HG03196 (cell line): ENCODE data around the gene SLC1A5.
"Not testable (repeated sequence)": the region's sequence is repeated elsewhere in the genome, so short reads cannot be mapped to it uniquely, and the experiment has no call there.

Experiments
- ATAC-seq: cut with Tn5 transposase; IDR thresholded peaks from one replicate; pipeline ENCODE4 v1.9.1; 2021; ENCODE audit not compliant: unreplicated experiment

SLC1A5 gene

GRCh38 chr19:46802152-46802551 is 13.8 kb upstream of the SLC1A5 start:
- no peak for ATAC-seq

GRCh38 chr19:46798713-46799112 is 10.3 kb upstream of the SLC1A5 start:
- no peak for ATAC-seq

- ATAC-seq = no peak
Observed at GRCh38 chr19:46797881-46798280, 9.5 kb upstream of the SLC1A5 start.

- no peak for ATAC-seq
Observed at GRCh38 chr19:46791944-46792343, 3.5 kb upstream of the SLC1A5 start.

GRCh38 chr19:46789371-46789770 is 977 bp upstream of the SLC1A5 start:
- no peak for ATAC-seq

GRCh38 chr19:46788968-46789338 is 559 bp upstream of the SLC1A5 start:
- ATAC-seq = no peak

GRCh38 chr19:46787331-46788261 is 798 bp downstream of the SLC1A5 start:
- ATAC-seq = no peak

GRCh38 chr19:46787040-46787330 is 1.4 kb downstream of the SLC1A5 start:
- ATAC-seq = no peak

GRCh38 chr19:46786236-46787039 is 2.0 kb downstream of the SLC1A5 start:
- ATAC-seq = peak; percentile 40

- ATAC-seq = no peak
Observed at GRCh38 chr19:46785980-46786235, 2.5 kb downstream of the SLC1A5 start.

GRCh38 chr19:46785054-46785979 is 3.1 kb downstream of the SLC1A5 start:
- ATAC-seq = no peak

- no peak for ATAC-seq
Observed at GRCh38 chr19:46784262-46785053, 3.9 kb downstream of the SLC1A5 start.

GRCh38 chr19:46783670-46784069 is 4.7 kb downstream of the SLC1A5 start:
- no peak for ATAC-seq

GRCh38 chr19:46782355-46783019 is 5.9 kb downstream of the SLC1A5 start:
- no peak for ATAC-seq

- ATAC-seq = not testable (repeated sequence)
Observed at GRCh38 chr19:46777956-46778645, 10.3 kb downstream of the SLC1A5 start.

- no peak for ATAC-seq
Observed at GRCh38 chr19:46776927-46777911, 11.2 kb downstream of the SLC1A5 start.

GRCh38 chr19:46775642-46776258 is 12.6 kb downstream of the SLC1A5 start:
- ATAC-seq = no peak

GRCh38 chr19:46773018-46773399 is 15.4 kb downstream of the SLC1A5 start:
- no peak for ATAC-seq
